WTC11 (cell line): Measurements from ENCODE around the gene SPEN.

ENCODE experiments used
- ATF2 ChIP-seq: sonication (generic); formaldehyde crosslinking; IDR thresholded peaks from 2 replicates; pipeline ENCODE4 v1.8.1; 2022; ENCODE audit warnings: low read depth, missing genetic modification reagents, borderline replicate concordance
- CREB1 ChIP-seq: sonication (generic); formaldehyde crosslinking; IDR thresholded peaks from 2 replicates; pipeline ENCODE4 v1.8.0; 2023; ENCODE audit warnings: mild to moderate bottlenecking, missing genetic modification reagents
- CREM ChIP-seq: sonication (generic); formaldehyde crosslinking; IDR thresholded peaks from 2 replicates; pipeline ENCODE4 v1.8.1; 2022; ENCODE audit warnings: mild to moderate bottlenecking, missing genetic modification reagents, moderate library complexity
- CTCF ChIP-seq: fragments of 200-600 bp; IDR thresholded peaks from 2 replicates; pipeline ENCODE4 v1.8.0; 2022; ENCODE audit warnings: antibody characterized with exemption
- HMGA2 ChIP-seq: fragments of 250-450 bp; sonication (Bioruptor Pico); IDR thresholded peaks from 2 replicates; pipeline ENCODE4 v1.4.0; 2021; ENCODE audit warnings: mild to moderate bottlenecking, moderate library complexity
- IRF2 ChIP-seq: sonication (generic); formaldehyde crosslinking; IDR thresholded peaks from 2 replicates; pipeline ENCODE4 v1.8.0; 2022; ENCODE audit warnings: low read depth, missing genetic modification reagents, borderline replicate concordance
- JAZF1 ChIP-seq: fragments of 250-450 bp; sonication (Bioruptor Pico); IDR thresholded peaks from 2 replicates; pipeline ENCODE4 v1.9.0; 2021; ENCODE audit warnings: moderate library complexity, mild to moderate bottlenecking, inconsistent platforms
- MAX ChIP-seq: sonication (generic); formaldehyde crosslinking; IDR thresholded peaks from 2 replicates; pipeline ENCODE4 v1.8.0; 2022; ENCODE audit warnings: mild to moderate bottlenecking, missing genetic modification reagents
- OVOL2 ChIP-seq: fragments of 250-450 bp; sonication (Bioruptor Pico); IDR thresholded peaks from 2 replicates; pipeline ENCODE4 v1.9.0; 2021; ENCODE audit warnings: mild to moderate bottlenecking, borderline replicate concordance
- PRDM15 ChIP-seq: sonication (generic); formaldehyde crosslinking; IDR thresholded peaks from 2 replicates; pipeline ENCODE4 v1.8.0; 2022; ENCODE audit warnings: missing genetic modification reagents
- RELA ChIP-seq: sonication (generic); formaldehyde crosslinking; IDR thresholded peaks from 2 replicates; pipeline ENCODE4 v1.8.1; 2022; ENCODE audit warnings: missing genetic modification reagents, mild to moderate bottlenecking, borderline replicate concordance
- USF1 ChIP-seq: sonication (generic); formaldehyde crosslinking; IDR thresholded peaks from 2 replicates; pipeline ENCODE4 v1.8.0; 2022; ENCODE audit warnings: mild to moderate bottlenecking, missing genetic modification reagents
- ZNF232 ChIP-seq: sonication (generic); formaldehyde crosslinking; IDR thresholded peaks from 2 replicates; pipeline ENCODE4 v1.8.0; 2022; ENCODE audit warnings: mild to moderate bottlenecking, missing genetic modification reagents

- no peak for TF ChIP-seq MAX (CRISPR knock-in tag)
- no peak for TF ChIP-seq CTCF
- TF ChIP-seq HMGA2 (CRISPR knock-in tag), result no peak
- TF ChIP-seq CREB1 (CRISPR knock-in tag), result no peak
- TF ChIP-seq ATF2 (CRISPR knock-in tag), result no peak
- no peak for TF ChIP-seq PRDM15 (CRISPR knock-in tag)
- no peak for TF ChIP-seq USF1 (CRISPR knock-in tag)
- no peak for TF ChIP-seq ZNF232 (CRISPR knock-in tag)
- no peak for TF ChIP-seq IRF2 (CRISPR knock-in tag)
- TF ChIP-seq OVOL2, result no peak
- TF ChIP-seq RELA (CRISPR knock-in tag), result no peak
- TF ChIP-seq CREM (CRISPR knock-in tag), result no peak
- no peak for TF ChIP-seq JAZF1 (CRISPR knock-in tag)
Measured at GRCh38 chr1:15883326-15883725, 35.8 kb downstream of the SPEN start.
